Activated CD8-positive, alpha-beta memory T cell treated with anti-CD3 and anti-CD28 coated beads for 24 hours (primary cell): ENCODE results near the gene IL34.

Experiments used
- DNase-seq: peaks from one replicate; pipeline ENCODE4 v3.0.0-alpha.2; 2020

Gene IL34

DNA sequence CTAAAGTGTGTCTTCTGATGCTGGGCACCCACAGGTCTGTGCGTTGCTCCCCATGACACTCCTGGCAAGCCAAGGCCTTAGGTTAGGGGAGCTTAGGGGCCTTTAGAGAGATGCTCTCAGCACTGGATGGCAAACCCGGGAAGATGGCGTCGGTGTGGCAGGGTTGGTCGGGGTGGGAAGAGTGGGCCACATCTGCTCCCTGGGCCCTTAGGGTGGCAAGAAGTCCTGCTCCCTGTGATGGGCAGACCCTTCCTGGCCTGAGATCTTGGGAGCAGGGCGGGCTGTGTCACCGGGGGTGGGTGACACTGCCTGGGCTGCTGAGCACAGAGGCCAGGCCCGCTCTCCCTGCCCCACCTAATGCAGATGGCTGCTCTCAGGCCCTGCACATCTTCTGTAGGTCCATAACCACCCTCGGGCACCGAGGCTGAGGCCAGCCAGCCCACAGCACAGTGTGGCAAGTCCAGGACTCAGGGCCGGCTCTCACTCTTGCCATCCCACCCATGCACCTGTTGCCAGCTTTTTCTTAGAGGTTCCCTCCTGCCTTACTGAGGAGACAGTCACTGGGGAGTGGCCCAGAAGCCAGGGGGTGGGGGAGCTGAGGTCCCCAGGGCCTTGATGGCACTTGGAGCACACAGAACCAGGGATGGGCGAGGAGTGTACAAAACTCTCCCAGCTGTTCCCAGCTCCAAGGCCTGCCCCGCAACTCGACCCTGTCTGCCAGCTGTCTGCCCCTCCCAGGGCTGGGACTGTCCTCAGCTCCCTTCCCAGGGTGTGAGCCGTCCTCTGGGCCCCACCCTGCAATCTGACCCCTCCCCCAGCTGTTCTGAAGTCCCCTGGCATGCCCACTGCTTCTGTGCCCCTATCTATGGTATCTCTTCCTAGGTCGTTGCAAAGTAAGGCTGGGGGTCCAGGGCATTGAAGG is 43.9 kb downstream of the IL34 start:
- no peak for DNase-seq

DNA sequence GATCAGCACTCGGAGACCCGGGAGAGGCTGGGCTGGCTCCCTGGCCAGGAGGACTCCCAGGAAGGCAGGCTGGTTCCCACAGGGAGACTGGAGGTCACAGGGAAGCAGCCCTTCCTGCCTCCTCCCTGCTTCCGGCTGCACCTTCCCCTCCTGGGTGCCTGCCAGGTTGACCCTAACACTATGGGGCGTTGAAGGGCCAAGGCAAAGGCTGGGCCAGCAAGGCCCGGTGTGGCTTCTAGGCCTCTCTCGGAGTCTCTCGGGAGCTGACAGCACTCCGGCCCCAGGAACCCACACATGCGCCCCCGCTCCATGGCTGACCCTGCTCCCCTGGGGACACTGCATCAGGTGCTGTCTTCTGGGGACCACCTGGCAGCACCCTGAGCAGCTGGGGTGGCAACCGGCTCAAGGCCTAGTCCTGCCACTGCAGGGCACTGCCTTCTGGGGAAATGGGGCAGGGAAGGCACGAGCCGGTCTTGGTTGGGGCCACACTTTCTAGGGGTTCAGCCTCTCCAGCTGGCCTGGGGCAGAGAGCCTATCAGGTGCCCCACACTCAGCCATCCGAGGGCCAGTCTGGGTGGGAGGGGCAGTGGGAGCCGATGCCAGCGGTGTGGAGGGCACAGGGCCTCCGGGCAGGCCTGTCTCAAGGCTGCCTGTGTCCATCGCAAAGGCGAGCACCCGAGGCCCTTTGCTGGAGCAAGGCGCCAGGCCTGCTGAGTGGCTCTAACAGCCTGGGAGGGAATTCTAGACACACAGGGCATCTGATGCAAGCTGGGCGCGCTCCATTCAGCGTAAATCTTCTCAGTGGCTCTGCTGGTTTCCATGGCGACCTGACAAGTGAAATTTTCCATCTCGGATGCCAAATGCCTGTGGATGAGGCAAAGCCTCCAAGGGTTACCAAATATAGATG is 45.1 kb downstream of the IL34 start:
- DNase-seq: no peak

DNA sequence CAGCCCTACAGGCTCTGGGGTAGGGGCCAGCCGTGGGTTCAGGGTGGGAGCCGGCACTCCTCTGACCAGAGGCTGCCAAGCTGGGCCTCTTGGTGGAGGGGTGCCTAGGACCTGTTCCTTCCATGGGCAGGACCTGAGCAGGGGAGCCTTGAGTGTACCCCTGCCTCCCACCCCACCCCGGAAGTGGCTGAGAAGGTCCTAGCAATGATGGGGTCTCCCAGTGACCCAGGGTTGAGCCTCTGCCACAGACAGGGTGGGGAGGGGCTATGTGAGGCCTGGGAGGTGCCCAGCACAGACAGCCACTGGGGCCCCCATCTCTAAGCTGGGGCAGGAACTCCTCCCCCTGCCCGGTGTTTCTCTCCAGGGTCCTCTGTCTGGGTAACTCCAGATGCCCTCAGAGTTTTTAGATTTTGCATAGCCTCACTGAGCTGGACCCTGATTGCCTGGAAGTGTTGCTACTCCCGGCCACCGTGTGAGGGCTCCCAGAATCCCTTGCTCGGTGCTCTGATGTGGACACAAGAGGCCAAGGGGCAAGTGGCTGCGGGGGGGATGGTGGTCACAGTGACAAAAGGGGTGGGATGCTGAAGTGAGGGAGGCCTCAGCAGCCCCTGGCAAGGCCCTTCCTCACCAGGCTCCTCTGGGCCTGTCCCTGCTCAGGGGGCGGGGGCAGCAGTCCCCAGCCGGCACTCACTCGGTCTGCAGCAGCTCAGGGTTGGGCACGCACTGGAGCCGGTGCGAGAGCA is 45.9 kb downstream of the IL34 start:
- no peak for DNase-seq

DNA sequence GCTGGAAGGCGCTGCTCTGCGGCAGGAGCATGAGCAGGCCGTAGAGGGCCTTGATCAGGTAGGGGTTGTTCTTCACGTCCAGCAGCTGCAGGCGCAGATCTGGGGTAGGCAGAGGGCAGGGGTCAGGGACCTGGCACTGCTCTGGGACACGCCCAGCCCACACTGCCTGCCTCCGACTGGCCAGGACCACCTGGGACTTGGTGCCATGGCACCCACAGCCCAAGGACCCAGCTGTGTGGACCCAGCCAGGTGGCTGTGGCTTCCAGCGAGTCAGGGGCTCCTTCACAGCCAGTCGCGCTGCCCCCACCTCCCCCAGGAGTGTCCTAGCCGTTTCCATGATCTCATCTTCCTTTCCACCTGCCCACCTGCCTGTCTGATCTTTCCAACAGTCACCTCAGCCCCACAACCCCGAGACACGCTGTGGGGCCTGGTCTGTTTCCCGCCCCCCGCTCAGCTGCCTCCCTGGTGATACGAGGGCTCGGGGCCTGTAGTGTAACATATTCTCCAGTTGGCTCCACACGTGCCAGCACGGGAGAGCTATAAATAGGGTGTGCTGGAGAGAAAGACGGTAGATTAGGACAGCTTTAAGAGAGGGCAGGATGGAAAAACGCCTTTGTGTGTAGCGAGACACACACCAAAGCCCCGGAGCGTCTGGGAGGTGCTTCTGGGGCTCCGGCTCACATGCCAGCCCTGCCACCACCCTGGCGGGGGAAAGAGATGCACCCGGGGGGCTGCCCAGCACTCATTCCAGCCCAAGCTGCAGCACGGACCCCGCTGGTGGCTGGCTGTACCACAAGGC is 46.7 kb downstream of the IL34 start:
- DNase-seq: no peak

DNA sequence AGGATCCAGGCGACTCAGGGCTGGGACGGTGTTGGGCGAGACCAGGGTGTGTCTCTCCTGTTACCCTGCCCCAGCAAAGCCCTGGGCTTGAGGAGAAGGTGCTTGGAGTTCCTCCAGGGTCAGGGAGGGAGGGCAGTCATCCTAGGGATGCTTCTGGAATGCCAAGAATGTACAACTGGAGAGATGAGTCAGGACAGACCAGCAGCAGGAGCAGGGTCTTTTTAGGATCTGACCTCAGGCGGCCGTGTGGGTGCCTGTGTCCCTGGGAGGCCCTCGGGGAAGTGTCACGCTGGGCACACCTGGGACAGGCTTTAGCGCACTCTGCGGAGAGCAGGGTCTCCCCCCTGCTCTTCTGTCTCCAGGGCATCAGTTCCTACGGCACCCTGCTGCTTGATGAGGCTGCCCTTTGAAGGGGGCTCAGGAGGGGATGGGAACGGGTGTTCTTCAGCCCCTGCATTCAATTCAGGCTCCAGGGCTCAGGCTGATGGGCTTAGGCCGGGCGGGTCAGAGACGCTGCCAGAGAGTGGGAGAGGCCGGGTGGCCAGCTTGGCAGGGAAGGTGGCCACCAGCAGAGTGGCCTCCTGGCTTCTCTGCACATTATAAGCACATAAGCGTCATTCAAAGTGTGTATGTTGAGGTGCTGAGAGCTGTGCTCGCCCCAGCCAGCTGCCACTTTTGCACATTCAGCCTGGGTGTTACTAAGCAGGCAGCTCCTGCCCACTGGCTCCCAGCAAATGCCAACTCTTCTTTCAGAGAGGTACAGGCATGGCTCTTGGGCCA is 47.9 kb downstream of the IL34 start:
- no peak for DNase-seq

DNA sequence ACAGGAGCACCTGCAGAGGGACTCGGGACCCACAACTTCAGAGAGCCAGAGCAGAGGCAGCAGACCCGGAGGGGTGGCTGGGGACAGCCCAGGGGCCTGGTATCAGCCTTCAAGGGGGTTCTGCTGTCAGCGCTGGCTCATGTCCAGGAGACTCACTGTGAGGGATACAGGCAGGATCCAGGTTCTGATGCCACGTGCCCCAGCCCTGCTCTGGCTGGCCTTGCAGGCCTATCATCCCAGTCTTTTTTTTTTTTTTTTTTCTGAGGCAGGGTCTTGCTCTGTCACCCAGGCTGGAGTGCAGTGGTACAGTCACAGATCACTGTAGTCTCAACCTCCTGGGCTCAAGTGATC is 48.5 kb downstream of the IL34 start:
- DNase-seq: no peak

DNA sequence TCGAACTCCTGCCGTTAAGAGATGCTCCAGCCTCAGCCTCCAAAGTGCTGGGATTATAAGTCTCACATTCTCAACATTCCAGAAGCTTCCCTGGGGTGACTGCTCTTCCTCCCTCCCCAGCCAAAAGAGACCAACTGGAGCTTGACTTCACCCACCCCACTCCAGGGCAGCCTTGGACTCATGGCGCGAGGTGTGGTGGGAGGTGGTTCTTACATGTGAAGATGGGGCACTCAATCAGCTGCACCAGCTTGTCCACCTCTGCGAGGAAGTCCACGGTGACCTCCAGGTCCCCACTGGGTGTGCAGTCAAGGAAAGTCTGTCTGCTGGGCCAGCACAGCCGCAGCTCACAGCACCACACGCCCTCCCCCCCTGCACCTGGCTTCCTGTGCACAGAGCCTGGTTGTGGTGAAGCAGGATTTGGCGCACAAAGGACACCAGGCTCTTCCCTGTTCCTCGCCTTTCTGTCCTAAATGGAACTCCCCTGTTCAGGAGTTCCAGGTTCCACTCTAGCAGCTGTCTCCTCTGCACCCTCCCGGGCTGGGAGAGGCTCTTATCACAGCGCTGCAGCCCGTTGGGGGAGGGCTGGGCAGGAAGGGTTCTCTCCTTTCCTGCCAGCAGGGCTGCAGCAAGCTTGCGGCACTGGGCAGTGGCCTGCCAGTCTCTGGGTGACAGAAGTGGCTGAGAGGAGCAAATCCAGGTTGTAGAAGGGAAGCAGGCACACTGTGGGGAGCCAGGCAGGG is 49.1 kb downstream of the IL34 start:
- DNase-seq: no peak

DNA sequence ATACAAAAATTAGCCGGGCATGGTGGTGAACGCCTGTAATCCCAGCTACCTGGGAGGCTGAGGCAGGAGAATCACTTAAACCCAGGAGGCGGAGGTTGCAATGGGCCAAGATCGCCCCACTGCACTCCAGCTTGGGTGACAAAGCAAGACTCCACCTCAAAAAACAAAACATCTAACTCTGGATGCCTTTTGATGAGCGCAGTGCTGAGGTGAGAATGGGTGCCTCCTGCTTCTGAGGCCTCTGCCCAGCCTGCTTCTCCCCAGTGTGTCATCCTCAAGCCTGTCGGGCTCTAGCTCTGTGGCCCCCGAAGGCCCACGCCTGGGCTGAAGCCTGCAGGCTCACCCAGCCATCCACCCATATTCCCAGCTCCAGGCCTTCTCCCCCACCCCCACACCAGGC is 50.0 kb downstream of the IL34 start:
- DNase-seq: no peak

DNA sequence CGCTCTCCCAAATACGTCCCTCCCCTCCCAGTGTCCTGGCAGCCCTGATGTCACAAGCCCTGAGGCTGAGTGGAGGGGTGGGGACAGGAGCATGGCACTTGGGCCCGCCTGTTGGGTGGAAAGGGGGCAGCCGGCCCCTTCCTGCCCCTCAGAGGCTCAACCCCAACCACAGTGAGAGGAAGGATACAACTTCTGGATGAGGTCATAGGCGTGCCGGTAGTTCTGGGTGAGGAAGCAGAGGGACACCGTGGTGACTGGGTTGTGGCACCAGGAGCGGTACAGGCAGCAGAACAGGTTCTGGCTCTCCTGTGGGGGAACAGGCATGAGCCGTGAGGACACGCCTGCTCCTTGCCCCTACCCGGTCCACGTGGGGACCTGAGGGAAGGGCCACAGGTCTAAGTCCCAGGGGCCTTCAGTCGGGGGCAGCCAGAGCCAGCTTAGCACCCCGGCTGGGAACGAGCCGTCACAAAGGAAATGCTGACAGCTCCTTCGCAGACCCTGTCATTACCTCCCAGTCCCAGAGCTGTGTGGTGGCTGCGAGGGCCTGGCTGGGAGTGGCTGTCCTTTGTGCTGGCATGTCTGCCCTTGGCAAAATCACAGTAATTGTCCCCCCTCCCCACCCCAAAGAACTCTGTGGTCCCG is 50.7 kb downstream of the IL34 start:
- no peak for DNase-seq

DNA sequence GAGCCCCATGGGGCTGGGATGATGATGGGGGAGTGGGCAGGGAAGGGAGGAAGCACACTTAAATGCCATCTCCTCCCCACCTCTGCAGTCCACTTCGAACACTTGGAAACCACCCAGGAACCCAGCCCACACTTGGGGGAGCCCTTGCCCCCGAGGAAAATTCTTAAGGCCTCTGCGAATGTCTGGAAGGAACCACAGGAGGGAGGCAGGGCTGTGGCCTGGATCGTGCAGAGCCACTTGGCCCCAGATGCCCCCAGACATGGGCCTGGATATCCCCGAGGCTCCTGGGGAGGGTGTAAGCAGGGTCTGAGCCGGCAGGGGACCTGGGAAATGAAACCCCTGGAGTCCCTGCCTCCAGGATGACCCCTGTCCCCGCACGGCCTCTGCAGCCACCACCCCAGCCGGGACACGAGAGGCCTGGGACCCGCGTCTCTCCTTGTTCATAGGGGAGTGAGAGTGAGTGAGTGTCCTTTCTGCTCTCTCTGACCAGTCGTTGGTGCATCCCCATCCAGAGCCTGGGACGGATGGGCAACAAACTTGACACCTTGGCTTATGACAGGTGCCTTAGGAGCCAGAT is 51.3 kb downstream of the IL34 start:
- no peak for DNase-seq

DNA sequence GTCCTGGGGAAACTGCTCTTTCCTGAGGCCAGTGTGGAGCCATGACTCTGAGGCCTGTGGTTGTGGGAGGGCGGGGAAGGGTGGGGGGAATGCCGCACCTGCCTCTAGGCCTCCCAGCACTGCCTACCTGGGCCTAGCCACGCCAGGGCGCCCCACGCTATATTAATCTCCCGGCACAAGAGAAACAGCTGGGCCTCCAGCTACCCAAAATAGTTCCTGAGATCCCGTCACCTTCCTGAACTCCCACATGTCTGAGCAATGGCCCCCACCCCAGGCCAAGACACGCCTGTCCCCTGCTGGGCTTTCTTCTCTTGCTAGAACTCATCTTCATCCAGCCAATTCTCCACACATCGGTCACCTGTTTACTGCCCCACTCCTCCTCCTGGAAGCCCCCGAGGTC is 52.5 kb downstream of the IL34 start:
- DNase-seq: no peak

DNA sequence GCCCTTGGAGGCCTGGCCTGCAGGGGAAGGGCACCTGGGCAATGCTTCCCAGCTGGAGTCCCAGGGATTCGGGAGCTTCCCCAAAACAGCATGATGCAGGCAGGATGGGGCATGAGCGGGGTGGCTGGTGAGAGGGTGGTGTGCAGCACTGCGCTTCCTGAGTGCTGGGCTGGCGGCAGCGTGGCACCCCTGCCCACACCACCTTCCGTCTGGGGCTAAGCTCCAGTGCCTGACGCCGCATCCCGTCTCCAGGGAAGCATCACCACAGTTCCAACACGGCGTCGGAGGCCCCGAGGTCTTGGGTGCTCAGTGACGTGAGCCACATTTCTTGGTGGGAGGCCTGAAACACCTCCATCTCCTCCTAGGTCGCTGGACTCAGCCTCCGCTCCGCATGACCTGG is 53.3 kb downstream of the IL34 start:
- DNase-seq: no peak

DNA sequence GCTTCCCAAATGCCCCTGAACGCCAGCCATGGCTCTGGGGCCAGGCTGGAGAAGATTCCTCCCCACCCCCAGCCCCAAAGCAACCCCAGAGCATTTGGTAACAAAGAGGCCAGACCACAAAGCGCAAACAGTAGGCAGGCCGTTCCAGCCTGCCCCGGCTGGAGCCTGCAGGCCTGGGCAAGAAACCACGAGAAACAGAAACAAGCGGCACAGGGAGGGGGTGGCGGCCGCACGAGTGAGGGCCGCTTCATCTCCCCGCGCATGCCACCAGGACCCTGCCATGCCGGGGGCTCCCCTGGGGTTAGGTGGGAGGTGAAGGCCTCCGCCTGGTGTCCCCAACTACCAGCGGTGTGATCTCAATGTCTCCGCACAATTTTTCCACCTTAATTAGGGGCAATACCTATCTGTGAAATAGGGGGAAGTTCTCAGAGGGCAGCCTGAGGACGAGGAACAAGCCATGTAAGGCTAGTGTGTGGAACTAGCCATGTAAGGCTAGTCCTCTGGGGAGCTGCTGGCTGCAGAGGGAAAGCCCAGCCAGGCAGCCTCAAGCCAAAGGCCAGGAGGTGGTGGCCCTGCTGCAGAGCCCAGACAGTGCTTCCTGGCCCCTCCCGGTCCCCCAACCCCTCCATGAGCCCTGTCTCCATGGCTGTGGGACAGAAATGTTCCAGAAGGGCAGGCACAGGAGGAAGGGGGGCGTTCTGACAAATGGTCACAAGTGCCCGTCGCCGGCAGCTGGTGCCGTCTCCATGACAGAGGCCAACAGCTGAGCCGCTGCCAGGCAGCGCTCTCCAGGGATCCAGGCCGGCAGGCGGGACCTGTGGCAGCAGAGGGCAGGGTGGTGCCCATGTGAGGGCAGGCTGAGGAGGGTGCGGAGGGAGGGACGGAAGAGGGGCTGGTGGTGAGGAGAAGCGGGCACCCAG is 54.0 kb downstream of the IL34 start:
- DNase-seq: no peak

DNA sequence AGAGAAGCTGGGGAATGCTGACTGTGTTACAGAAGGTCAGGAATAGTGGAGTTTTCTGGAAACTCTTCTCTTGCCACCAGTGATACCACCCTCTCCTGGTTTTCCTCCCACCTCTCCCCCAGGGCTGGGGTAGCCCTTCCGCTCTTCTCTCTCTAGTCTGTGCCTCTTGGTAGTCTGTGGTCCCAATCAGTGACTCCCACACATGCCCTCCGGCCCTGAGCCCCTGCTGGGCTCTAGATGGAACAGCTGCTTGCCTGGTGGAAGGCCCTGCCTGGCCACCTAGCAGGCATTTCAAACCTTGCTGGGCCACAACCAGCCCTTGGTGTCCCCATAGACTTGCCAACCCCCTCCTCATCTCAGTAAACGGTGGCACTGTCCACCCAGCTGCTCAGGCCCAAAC is 54.7 kb downstream of the IL34 start:
- DNase-seq: no peak

DNA sequence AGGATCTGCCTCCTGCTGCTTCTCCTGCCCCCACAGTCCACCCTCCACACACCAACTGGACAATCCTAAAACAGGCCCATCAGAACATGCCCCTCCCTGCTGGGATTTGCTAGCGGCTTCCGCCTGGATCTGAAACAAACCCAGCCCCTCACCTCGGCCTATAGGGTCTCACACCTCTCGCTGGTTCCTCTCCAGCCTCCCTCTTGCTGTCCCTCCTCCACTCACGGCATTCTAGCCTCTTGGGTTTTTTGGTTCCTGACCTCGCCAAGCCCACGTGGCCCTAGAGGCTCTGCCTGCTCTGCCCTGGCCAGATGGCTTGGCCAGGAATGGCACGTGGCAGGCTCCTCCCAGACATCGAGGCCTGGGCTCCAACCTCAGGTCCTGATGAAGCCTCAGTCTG is 55.2 kb downstream of the IL34 start:
- DNase-seq: no peak

DNA sequence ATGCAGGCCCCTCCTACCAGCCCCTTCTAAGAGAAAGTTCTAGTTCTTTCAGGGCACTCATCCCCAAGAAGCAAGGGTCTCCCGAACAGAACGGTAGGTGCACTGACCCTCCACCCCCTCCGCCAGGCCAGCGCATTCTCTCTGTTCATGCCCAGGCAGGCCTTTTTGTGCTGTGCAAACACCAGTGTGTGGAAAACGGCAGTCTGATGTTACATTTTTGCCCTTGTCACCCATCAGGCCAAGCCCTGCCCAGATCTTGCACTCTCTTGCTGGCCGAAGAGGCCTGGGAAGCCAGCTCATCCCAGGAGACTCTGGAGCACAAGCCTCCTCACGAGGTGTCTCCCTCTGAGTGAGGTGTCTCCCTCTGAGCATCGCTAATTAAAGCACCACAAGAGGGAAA is 55.6 kb downstream of the IL34 start:
- DNase-seq: no peak

DNA sequence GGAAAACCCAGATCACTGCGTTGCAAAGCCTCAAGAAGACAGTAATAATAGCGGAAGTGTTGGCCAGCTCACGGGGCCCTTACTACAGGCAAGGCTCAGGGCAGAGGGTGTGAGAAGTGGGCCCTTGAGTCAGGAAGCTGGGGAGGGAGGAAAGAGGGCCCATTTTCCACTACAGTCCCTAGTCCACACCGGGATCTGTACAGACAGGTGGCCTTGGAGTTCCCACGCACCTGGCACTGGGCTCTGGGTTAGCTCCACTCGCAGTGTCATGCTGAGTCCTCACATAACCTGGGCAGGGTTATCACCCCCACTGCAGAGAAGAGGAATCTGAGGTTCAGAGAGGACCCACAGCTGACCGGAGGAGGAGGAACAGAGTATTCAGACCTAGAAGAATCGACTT is 56.3 kb downstream of the IL34 start:
- no peak for DNase-seq

DNA sequence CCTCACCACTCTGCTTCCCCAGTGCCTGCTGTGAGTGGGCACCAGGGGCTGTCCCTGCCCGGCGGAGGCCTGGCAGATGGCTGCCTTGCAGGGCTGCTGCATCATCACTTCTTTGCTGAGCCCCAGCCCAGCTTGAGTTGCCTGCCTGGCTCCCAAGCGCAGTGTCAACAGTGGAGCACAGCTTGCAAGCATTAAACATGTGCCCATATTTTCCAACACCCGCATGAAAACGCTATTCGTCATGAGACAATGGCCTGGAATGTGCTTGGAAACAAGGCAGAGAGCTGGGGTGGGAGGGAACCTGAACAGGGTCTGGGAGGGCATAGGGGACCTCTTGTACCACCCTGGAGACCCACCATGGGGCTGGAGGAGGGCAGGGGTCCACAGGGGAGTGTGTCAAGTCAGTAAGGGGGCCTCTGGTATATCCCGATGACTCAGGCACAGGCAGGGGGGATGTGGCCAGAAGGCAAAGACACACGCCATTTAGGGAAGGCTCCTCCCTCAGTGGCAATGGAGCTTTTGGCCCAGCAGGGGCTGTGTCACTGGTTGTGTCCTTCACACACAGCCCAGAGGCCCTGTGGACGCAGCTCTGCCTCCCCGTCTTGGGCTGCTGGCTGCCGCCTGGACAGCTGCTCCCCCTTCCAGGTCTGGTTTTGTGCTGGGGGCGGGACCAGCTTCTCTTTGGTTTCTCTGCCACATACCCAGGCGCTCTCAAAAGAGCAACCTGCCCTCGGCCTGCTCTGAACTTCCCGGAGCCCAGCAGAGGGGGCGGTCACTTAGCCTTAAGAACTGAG is 56.9 kb downstream of the IL34 start:
- no peak for DNase-seq
